ENCODE measurements around the gene ASTL. TPM values are rescaled to one million over a fixed set of nuclear protein-coding genes. Genes with fewer than 3 reads are reported as not detected.
A peak's percentile ranks its signal among the peaks of the same experiment; 100 is the strongest.

Gene ASTL
- total RNA-seq, 1 experiment from 2014 or later: 0.79 TPM

GRCh38 chr2:96098900-96099590 lies 39.3 kb downstream of the ASTL start:
- CTCF ChIA-PET: interaction anchor here (0.9 to 2.6 kb wide), 6 partner anchors 15 to 162 kb away, joined by 3 to 12 read pairs (median 5); partner anchors contain the start of genes ADRA2B and ASTL
- Mint-ChIP-seq H3K27me3 (ENCODE audit: low read depth) (no peaks in the 10 kb centered on the region), H3K4me1 (peaks cover 22% of the 10 kb centered on the region), H3K4me3 (no peak overlapping the region), H3K27ac (no peak overlapping the region), H3K9me3 (no peaks in the 10 kb centered on the region), H3K36me3 (no peaks in the 10 kb centered on the region)
- DNase-seq (ENCODE audit: low spot score) (peak; percentile 9), ATAC-seq (no peak)
- TF ChIP-seq CDX4 (CRISPR knock-in tag; IDR thresholded peaks at IDR 0.05; ENCODE audit: borderline replicate concordance) (no peak), ZNF219 (CRISPR knock-in tag; IDR thresholded peaks at IDR 0.05; ENCODE audit: borderline replicate concordance) (no peak), SMAD3 (CRISPR knock-in tag; IDR thresholded peaks at IDR 0.05; ENCODE audit: borderline replicate concordance) (no peak), STAT6 (CRISPR knock-in tag; conservative IDR thresholded peaks at IDR 0.05; ENCODE audit: low read depth) (no peak), SP1 (CRISPR knock-in tag; conservative IDR thresholded peaks at IDR 0.05) (no peak), ZNF121 (CRISPR knock-in tag; IDR thresholded peaks at IDR 0.05) (no peak), ATF3 (CRISPR knock-in tag; conservative IDR thresholded peaks at IDR 0.05) (no peak)
- POLR2A ChIA-PET: interaction anchor here (0.5 kb wide), 1 partner anchor 929 kb away, joined by 3 read pairs; no protein-coding TSS in a partner anchor

GRCh38 chr2:96097951-96098823 lies 40.1 kb downstream of the ASTL start:
- TF ChIP-seq E2F4 (CRISPR knock-in tag; IDR thresholded peaks at IDR 0.05; ENCODE audit: borderline replicate concordance, low read depth) (no peak), ZNF121 (CRISPR knock-in tag; IDR thresholded peaks at IDR 0.05) (no peak), PREB (CRISPR knock-in tag; IDR thresholded peaks at IDR 0.05; ENCODE audit: borderline replicate concordance) (no peak), ZNF512 (CRISPR knock-in tag; IDR thresholded peaks at IDR 0.05; ENCODE audit: borderline replicate concordance) (no peak), ZNF263 (CRISPR knock-in tag; IDR thresholded peaks at IDR 0.05; ENCODE audit: low read depth) (no peak), FOXK1 (CRISPR knock-in tag; IDR thresholded peaks at IDR 0.05) (no peak), JUN (CRISPR knock-in tag; IDR thresholded peaks at IDR 0.05) (no peak), CDX4 (CRISPR knock-in tag; IDR thresholded peaks at IDR 0.05; ENCODE audit: borderline replicate concordance) (no peak), ETV6 (CRISPR knock-in tag; IDR thresholded peaks at IDR 0.05) (no peak), NR2C2 (CRISPR knock-in tag; IDR thresholded peaks at IDR 0.05) (no peak), TEAD4 (CRISPR knock-in tag; IDR thresholded peaks at IDR 0.05) (no peak), NFYB (CRISPR knock-in tag; conservative IDR thresholded peaks at IDR 0.05; ENCODE audit: low read depth) (no peak), GTF2I (CRISPR knock-in tag; conservative IDR thresholded peaks at IDR 0.05) (no peak)
- Mint-ChIP-seq H3K4me1 (peaks cover 18% of the 10 kb centered on the region), H3K4me3 (no peak overlapping the region), H3K27me3 (ENCODE audit: low read depth) (peaks cover 4% of the 10 kb centered on the region; the same call in 1 of the 2 replicates), H3K9me3 (no peaks in the 10 kb centered on the region), H3K36me3 (no peaks in the 10 kb centered on the region), H3K27ac (no peak overlapping the region)
- no peak for ATAC-seq
- ChIA-PET POLR2A (interaction anchor here (0.5 kb wide), 1 partner anchor 930 kb away, joined by 3 read pairs; no protein-coding TSS in a partner anchor), CTCF (interaction anchor here (0.9 to 2.6 kb wide), 6 partner anchors 16 to 163 kb away, joined by 3 to 12 read pairs (median 5); partner anchors contain the start of genes ADRA2B and ASTL)
- peak; percentile 7 for DNase-seq (ENCODE audit: low spot score)
